Bronchial epithelial cell (primary cell): Measurements from ENCODE around the gene COX19. TPM values are rescaled to one million over a fixed set of nuclear protein-coding genes. Genes with fewer than 3 reads are reported as not detected.
"Not testable (repeated sequence)": the region's sequence is repeated elsewhere in the genome, so short reads cannot be mapped to it uniquely, and the experiment has no call there.

Source experiments
- DNase-seq: peaks from one replicate; pipeline ENCODE4 v3.0.0-alpha.2; 2010; ENCODE audit warnings: low read depth
- FAIRE-seq: peaks from 2 replicates; lab custom pipeline; 2011; peaks lifted over from hg19 to GRCh38; lab: Jason Lieb, UNC
- H3K27me3 ChIP-seq: 2 replicates; pipeline ENCODE4 v1.5.1; 2011; ENCODE audit warnings: low read length; ENCODE audit not compliant: control insufficient read depth, insufficient read depth
- H3K36me3 ChIP-seq: 2 replicates; pipeline ENCODE4 v1.5.1; 2011; ENCODE audit warnings: low read length; ENCODE audit not compliant: control insufficient read depth, insufficient read depth
- H3K4me3 ChIP-seq: 2 replicates; pipeline ENCODE4 v1.5.1; 2011; ENCODE audit warnings: mild to moderate bottlenecking, low read depth, low read length, control low read depth
- total RNA-seq: library from RNA; depleted of rRNA; stranded (reverse); fragments of >200 nt; gene quantifications from 2 replicates; pipeline ENCODE4 v1.2.1, GENCODE V29; 2014
- TF ChIP-seq, protein P1 (sequence below): IDR thresholded peaks from 2 replicates; pipeline ENCODE4 v1.5.1; 2011; ENCODE audit warnings: mild to moderate bottlenecking, moderate library complexity, low read length, control low read depth, inconsistent platforms; ENCODE audit not compliant: insufficient read depth, severe bottlenecking

The COX19 gene
- total RNA-seq, 1 donor from 2014 or later: 12.9 TPM

DNA sequence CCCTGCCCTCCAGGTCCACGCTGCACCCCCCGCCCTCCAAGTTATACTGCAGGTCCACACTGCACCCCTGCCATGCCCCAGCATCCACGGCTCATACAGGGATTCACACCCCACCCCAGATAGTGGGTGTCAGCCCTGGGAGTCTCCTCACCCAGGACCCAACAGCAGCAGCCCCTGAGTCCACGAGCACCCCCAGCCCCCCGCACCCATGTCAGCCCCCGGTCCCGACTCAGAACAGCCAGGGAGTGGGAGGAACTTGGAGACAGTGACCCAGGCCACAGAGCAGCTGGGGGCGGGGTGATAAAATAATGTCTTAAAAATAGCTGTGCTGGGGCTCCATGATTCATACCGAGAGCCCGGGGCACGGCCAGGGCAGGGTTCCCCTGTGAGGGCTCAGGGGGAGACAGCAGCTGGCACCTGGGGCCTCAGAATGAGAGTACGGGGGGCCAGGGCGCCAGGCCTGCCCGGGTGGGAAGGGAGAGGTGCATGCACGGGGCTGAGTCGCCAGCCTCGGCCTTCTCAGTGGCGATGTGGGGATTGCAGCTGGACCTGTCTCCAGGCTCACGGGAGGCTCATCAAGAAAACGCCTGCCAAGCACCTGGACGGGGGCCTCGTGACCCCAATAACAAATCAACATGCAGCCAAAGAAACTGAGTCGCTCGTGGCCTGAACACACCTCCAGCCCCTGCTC is 50.7 kb downstream of the COX19 start:
- H3K4me3 ChIP-seq: no peak overlapping the region
- TF ChIP-seq, protein P1, sequence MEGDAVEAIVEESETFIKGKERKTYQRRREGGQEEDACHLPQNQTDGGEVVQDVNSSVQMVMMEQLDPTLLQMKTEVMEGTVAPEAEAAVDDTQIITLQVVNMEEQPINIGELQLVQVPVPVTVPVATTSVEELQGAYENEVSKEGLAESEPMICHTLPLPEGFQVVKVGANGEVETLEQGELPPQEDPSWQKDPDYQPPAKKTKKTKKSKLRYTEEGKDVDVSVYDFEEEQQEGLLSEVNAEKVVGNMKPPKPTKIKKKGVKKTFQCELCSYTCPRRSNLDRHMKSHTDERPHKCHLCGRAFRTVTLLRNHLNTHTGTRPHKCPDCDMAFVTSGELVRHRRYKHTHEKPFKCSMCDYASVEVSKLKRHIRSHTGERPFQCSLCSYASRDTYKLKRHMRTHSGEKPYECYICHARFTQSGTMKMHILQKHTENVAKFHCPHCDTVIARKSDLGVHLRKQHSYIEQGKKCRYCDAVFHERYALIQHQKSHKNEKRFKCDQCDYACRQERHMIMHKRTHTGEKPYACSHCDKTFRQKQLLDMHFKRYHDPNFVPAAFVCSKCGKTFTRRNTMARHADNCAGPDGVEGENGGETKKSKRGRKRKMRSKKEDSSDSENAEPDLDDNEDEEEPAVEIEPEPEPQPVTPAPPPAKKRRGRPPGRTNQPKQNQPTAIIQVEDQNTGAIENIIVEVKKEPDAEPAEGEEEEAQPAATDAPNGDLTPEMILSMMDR: no peak
- H3K36me3 ChIP-seq: no peaks in the 10 kb centered on the region
- FAIRE-seq: no peak
- H3K27me3 ChIP-seq: no peaks in the 10 kb centered on the region
- DNase-seq: no peak

DNA sequence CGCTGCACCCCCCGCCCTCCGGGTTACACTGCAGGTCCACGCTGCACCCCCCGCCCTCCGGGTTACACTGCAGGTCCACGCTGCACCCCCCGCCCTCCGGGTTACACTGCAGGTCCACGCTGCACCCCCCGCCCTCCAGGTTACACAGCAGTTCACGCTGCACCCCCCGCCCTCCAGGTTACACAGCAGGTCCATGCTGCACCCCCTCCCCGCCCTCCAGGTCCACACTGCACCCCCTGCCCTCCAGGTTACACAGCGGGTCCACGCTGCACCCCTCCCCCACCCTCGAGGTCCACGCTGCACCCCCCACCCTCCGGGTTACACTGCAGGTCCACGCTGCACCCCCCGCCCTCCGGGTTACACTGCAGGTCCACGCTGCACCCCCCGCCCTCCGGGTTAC is 51.3 kb downstream of the COX19 start:
- H3K36me3 ChIP-seq, DNase-seq, H3K4me3 ChIP-seq, FAIRE-seq, H3K27me3 ChIP-seq: not testable (repeated sequence)

DNA sequence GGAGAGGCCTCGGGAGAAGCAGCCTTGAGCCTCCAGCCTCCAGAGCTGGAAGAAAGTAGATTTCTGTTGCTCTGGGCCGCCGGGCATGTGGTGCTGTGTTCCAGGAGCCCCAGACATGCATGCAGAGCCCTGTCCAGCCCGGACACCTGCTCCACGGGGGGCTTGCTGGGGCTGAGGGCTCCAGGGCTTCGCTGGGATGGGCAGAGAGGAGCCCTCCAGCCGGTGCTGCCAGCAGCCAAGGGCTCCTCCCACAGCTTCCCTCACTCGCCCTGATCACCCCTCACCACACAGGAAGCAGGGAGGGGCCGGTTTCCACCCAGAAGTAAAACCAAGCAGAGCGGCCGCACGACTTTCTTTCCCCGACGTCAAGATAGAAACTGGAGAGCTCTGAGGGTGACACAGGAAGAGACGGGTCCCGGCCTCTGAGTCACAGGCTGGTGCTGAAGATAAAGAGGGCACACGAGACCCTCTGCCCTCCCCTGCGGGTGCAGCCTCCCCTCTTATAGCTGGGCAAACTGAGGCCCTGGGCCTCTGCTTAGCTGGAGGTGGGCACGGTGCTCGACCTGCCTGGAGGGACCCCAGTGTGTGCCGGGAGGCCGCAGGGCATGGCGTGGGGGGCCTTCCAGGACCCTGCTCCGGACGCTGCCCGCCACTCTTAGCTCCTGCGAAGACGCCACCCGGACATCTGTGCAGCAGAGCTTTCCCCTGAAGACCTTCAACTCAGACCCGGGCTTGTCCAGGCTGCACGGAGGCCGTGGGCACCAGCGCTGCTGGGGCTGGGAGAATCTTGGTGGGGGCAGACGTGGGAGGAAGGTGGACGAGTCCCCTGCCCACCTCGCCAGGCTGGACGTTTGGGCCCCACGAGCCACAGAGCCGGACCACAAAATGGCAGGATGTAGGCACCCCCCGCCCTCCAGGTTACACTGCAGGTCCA is 52.0 kb downstream of the COX19 start:
- H3K4me3 ChIP-seq: no peak overlapping the region
- TF ChIP-seq, protein P1: no peak
- DNase-seq: no peak
- FAIRE-seq: no peak
- H3K36me3 ChIP-seq: no peaks in the 10 kb centered on the region
- H3K27me3 ChIP-seq: no peaks in the 10 kb centered on the region

DNA sequence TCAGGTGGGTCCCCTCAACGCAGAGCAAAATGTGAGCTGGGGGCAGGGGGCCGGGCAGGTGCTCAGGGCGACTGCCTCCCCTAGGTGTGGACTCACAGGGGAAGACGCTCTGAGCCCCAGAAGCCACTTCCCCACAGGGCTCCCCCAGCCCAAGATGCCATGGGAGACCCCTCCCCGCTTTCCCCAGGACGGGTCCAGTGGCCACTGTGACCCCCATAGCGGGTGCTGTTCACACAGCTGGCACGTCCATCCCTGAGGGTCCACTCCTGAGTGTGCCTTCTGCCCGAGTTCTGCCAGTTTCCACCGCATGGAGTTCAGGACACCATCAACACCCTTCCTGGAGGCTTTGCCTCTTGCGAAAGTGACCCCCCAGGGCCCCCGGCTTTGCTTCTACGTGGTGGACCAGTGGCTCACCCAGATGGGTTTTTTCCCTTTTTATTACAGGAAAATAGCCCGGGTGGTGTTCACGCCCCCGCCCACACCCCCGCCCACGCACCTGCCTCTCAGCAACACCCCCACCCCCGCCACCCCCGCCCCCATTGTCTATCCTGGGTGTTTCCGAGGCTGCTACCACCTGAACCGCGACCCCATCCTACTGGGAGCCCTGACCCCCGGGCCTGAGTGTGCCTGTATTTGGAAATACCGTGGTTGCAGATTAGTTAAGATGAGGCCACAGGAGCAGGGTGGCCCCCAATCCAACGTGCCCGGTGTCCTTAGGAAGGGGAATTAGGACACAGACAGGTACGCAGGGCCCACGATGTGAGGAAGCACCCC is 52.8 kb downstream of the COX19 start:
- Histone ChIP-seq H3K4me3 (no peak overlapping the region), H3K36me3 (no peaks in the 10 kb centered on the region), H3K27me3 (no peaks in the 10 kb centered on the region)
- TF ChIP-seq, protein P1: no peak
- FAIRE-seq (no peak), DNase-seq (no peak)

DNA sequence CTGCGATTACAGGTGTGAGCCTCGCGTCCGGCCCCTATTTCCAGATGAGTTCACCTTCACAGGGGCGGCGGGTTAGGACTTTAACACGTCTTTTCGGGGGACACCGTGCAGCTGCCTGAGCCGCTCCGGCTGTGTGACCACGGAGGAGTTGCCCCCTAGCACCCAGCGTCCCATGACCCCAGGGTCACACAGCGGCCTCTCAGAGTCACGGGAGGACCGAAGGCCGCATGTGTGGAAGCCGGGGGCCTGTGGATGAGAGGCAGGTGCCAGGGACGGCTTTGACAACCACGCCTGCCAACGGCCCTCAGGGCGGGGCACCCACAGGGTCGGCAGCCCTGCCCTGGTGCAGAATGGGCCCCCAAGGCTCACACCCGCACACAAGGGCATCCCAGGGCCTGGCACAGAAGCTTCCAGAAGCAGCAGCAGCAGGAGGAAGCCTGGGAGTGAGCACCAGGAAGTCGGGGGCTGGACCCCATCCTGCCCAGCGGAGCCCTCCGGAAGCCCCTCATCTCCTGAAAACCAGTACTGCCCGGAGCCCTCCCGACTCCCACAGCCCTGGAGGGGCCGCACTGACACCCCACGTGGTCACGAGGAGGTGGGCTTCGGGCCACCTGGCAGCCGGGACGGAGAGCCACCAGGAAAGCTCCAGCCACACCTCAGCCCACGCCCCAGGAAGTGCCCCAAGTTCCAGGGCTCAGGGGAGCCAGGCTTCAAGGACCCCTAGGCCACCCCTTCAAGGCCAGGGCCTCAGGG is 53.6 kb downstream of the COX19 start:
- no peaks in the 10 kb centered on the region for H3K36me3 ChIP-seq
- DNase-seq (no peak), FAIRE-seq (no peak)
- TF ChIP-seq, protein P1: no peak
- H3K27me3 ChIP-seq: no peaks in the 10 kb centered on the region
- H3K4me3 ChIP-seq: no peak overlapping the region
